Spleen (tissue), 11 donors: ENCODE results near the gene UMPS. TPM values are rescaled to one million over a fixed set of nuclear protein-coding genes. Genes with fewer than 3 reads are reported as not detected.
"Not testable (repeated sequence)": the region's sequence is repeated elsewhere in the genome, so short reads cannot be mapped to it uniquely, and the experiment has no call there.

Experiments used
- DNase-seq: peaks from one replicate; pipeline ENCODE4 v3.0.0-alpha.2; 2020
- H3K27ac ChIP-seq, 8 donors: fragments of 200-600 bp; sonication (generic) in 7 of 8; 1 replicate in 4 of 8; 2 replicates in 4 of 8; pipeline versions ENCODE4 v1.5.0 to v1.8.0; 2016 to 2021; ENCODE audit warnings: inconsistent platforms in 4 of 8, mild to moderate bottlenecking in 4 of 8, moderate library complexity in 1 of 8
- H3K27me3 ChIP-seq, 7 donors: fragments of 200-600 bp; sonication (generic) in 6 of 7; replicated peaks in 1 of 7; 1 replicate in 4 of 7; 2 replicates in 3 of 7; pipeline versions ENCODE4 v1.5.0 to v1.8.0; 2016 to 2021; ENCODE audit warnings: inconsistent platforms in 3 of 7, mild to moderate bottlenecking in 1 of 7
- H3K36me3 ChIP-seq, 6 donors: fragments of 200-600 bp; sonication (generic) in 5 of 6; 1 replicate in 4 of 6; 2 replicates in 2 of 6; pipeline versions ENCODE4 v1.5.0 to v1.8.0; 2016 to 2021; ENCODE audit warnings: inconsistent platforms in 2 of 6
- H3K4me1 ChIP-seq, 6 donors: fragments of 200-600 bp; sonication (generic) in 5 of 6; 1 replicate in 3 of 6; 2 replicates in 3 of 6; pipeline versions ENCODE4 v1.5.0 to v1.8.0; 2016 to 2021; ENCODE audit warnings: inconsistent platforms in 3 of 6
- H3K4me3 ChIP-seq, 8 donors: fragments of 200-600 bp; sonication (generic) in 7 of 8; 1 replicate in 4 of 8; 2 replicates in 4 of 8; pipeline versions ENCODE4 v1.5.0 to v1.8.0; 2016 to 2021; ENCODE audit warnings: inconsistent platforms in 4 of 8, mild to moderate bottlenecking in 4 of 8, moderate library complexity in 2 of 8
- H3K9me3 ChIP-seq, 8 donors: fragments of 200-600 bp; sonication (generic) in 7 of 8; 1 replicate in 4 of 8; 2 replicates in 4 of 8; pipeline versions ENCODE4 v1.5.0 to v1.8.0; 2016 to 2021; ENCODE audit warnings: inconsistent platforms in 4 of 8
- POLR2A ChIP-seq, 3 donors: fragments of 450-650 bp; IDR thresholded peaks; one replicate each; pipeline ENCODE4 v1.5.1; 2017; ENCODE audit warnings: antibody characterized with exemption in 3 of 3, mild to moderate bottlenecking in 1 of 3
- POLR2AphosphoS5 ChIP-seq, 3 donors: sonication (generic); formaldehyde crosslinking; IDR thresholded peaks; one replicate each; pipeline ENCODE4 v1.5.1; 2017; ENCODE audit warnings: antibody characterized with exemption in 3 of 3
- WGBS, 5 donors: extraction: QIAGEN DNeasy Blood & Tissue Kit in 3 of 5; methylation state at CpG; one replicate each; pipeline versions ENCODE4 v1.1.5 to v1.1.7; 2013 to 2018; 5-methylcytosine and 5-hydroxymethylcytosine counted together
- intact Hi-C: fragments of 100-400 bp; cut with DNase I; formaldehyde crosslinking; loops from one replicate; pipeline ENCODE4 v1.15.0; 2023; ENCODE audit warnings: low total_unique reads
- polyA plus RNA-seq, 3 donors: library from polyadenylated mRNA; stranded (reverse); fragments of 200-250 nt; gene quantifications; one replicate each; pipeline ENCODE4 v1.2.1, GENCODE V29; 2013
- total RNA-seq, 7 donors: library from RNA; depleted of rRNA in 3 of 7; stranded (reverse); fragments of >200 nt in 3 of 7; fragmentation: NEBNext Ultra II Directional in 4 of 7; extraction: Animal tissue kit (Norgen Biotek cat#: 25700) in 4 of 7; gene quantifications; one replicate each; pipeline versions ENCODE4 v1.1.0 to v1.2.1, GENCODE V29; 2016 to 2021
- TF ChIP-seq, protein P1 (sequence below), 11 experiments: fragments of 200-600 bp in 7 of 11; fragments of 450-650 bp in 4 of 11; sonication (generic) in 4 of 11; IDR thresholded peaks in 8 of 11; conservative IDR thresholded peaks in 3 of 11; 1 replicate in 7 of 11; 2 replicates in 4 of 11; pipeline versions ENCODE4 v1.4.0 to v1.8.0; 2016 to 2021; ENCODE audit warnings: antibody characterized with exemption in 11 of 11, inconsistent platforms in 4 of 11, mild to moderate bottlenecking in 1 of 11
- donor health status: healthy with polysubstance abuse.
- donor health status: DM: no; HTN: no; CAD: no; lungs with moderate emphysema.
- donor health status: DM: no; HTN: no; CAD: no.
- donor health status: Bipolar disorder and iron deficiency.
- donor health status: healthy.
- donor health status: DM: no; HTN: no; CAD: no.
- donor health status: DM: yes; HTN: yes; CAD: no.

UMPS gene
- total and polyA plus RNA-seq, 10 donors = 11.2 to 41.8 (median 26.4) TPM

- Histone ChIP-seq H3K4me3 (no peak overlapping the region), H3K4me1 (peaks cover 0 to under 1% (median 0%) of the 10 kb centered on the region in 6 donors), H3K9me3 (no peaks in the 10 kb centered on the region), H3K27me3 (peaks cover 0 to 34% (median 0%) of the 10 kb centered on the region in 7 donors), H3K36me3 (no peaks in the 10 kb centered on the region), H3K27ac (no peak overlapping the region)
- 69 to 79% (median 71%) methylated on average over 1 of the region's 1 CpG for WGBS, 5 donors
- TF ChIP-seq POLR2A (IDR thresholded peaks at IDR 0.05) = no peak
- TF ChIP-seq, protein P1, sequence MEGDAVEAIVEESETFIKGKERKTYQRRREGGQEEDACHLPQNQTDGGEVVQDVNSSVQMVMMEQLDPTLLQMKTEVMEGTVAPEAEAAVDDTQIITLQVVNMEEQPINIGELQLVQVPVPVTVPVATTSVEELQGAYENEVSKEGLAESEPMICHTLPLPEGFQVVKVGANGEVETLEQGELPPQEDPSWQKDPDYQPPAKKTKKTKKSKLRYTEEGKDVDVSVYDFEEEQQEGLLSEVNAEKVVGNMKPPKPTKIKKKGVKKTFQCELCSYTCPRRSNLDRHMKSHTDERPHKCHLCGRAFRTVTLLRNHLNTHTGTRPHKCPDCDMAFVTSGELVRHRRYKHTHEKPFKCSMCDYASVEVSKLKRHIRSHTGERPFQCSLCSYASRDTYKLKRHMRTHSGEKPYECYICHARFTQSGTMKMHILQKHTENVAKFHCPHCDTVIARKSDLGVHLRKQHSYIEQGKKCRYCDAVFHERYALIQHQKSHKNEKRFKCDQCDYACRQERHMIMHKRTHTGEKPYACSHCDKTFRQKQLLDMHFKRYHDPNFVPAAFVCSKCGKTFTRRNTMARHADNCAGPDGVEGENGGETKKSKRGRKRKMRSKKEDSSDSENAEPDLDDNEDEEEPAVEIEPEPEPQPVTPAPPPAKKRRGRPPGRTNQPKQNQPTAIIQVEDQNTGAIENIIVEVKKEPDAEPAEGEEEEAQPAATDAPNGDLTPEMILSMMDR (IDR thresholded peaks at IDR 0.05 in 8 of 11, conservative IDR thresholded peaks at IDR 0.05 in 3 of 11) = no peak
- TF ChIP-seq POLR2AphosphoS5 (IDR thresholded peaks at IDR 0.05) = no peak
- no peak for DNase-seq
- intact Hi-C loops = no loop called here
Observed at GRCh38 chr3:124705552-124705951, 24.7 kb upstream of the UMPS start.

DNA sequence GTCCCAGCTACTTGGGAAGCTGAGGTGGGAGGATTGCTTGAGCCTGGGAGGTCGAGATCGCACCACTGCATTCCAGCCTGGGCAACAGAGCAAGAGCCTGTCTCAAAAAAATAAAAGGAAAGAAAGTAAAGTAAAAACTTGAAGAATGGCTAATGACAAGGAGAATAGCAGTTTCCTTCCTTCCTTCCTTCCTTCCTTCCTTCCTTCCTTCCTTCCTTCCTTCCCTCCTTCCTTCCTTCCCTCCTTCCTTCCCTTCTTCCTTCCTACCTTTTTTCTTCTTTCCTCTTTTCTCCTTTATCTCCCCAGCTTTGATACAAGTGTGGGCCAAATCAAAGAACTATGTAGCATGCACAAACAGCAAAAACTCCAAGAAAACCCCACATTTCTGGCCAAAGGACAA is 23.0 kb upstream of the UMPS start:
- H3K36me3 ChIP-seq, H3K4me1 ChIP-seq, H3K9me3 ChIP-seq, H3K27ac ChIP-seq, intact Hi-C loops, DNase-seq, H3K4me3 ChIP-seq: not testable (repeated sequence)
- 81 to 98% (median 90%) methylated on average over 2 of the region's 2 CpGs for WGBS, 5 donors
- peaks cover 0 to 34% (median 0%) of the 10 kb centered on the region in 7 donors for H3K27me3 ChIP-seq

DNA sequence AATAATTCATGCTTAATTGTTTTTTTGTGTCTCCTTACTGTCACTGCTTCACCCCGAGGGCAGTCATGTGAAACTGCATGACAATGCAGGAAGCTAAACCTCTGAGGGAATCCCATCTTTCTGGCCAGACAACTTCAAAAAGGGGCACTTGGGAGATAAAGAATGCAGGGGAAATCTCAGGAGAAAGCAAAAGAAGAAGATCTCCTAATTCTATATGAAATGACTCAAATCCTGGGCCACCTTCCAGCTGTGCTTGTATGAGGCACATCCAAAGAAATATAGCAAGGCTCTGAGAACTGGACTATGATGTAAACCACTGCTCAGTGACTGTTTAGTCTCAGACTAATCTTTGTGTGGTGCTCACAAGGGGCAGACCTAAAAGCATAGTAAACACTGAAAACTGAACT is 22.6 kb upstream of the UMPS start:
- H3K36me3 ChIP-seq = no peaks in the 10 kb centered on the region
- 52 to 60% (median 56%) methylated on average over 1 of the region's 1 CpG for WGBS, 5 donors
- H3K27ac ChIP-seq = no peak overlapping the region
- TF ChIP-seq, protein P1 (IDR thresholded peaks at IDR 0.05 in 8 of 11, conservative IDR thresholded peaks at IDR 0.05 in 3 of 11) = no peak
- TF ChIP-seq POLR2A (IDR thresholded peaks at IDR 0.05) (no peak), POLR2AphosphoS5 (IDR thresholded peaks at IDR 0.05) (no peak)
- peaks cover 0 to 34% (median 0%) of the 10 kb centered on the region in 7 donors for H3K27me3 ChIP-seq
- H3K9me3 ChIP-seq = no peaks in the 10 kb centered on the region
- intact Hi-C loops = no loop called here
- DNase-seq = no peak
- no peaks in the 10 kb centered on the region for H3K4me1 ChIP-seq
- H3K4me3 ChIP-seq = no peak overlapping the region

DNA sequence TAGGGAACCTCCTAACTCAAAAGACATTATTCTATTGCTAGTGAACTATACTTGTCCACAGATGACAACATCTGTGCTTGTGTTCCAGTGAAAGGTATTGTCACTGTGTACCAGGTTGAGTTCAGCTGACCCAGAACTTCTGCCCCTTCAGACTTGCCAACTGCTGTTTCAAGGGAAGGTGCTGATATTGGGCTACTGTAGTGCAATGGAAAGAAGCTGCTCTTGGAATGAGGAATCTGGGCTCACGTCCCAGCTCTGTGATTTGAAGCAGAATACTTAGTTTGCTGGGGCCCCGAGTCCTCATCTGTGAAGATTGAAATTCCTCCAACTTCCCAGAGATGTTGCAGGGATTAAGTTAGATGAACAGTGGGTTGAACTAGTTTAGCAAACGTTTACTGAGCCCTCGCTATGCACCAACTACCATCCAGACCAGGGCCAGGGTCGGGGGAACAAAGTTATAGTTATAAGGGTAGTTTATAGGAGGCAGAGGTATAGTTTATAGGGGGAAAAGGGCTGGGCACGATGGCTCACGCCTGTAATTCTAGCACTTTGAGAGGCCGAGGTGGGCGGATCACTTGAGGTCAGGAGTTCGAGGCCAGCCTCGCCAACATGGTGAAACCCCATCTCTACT is 15.9 kb upstream of the UMPS start:
- H3K27me3 ChIP-seq = peaks cover 0 to 21% (median 0%) of the 10 kb centered on the region in 7 donors
- intact Hi-C loops = no loop called here
- DNase-seq = no peak
- peaks cover 0 to 44% (median 3%) of the 10 kb centered on the region in 6 donors for H3K36me3 ChIP-seq
- no peak overlapping the region for H3K27ac ChIP-seq
- H3K4me1 ChIP-seq = no peaks in the 10 kb centered on the region
- H3K4me3 ChIP-seq = no peak overlapping the region
- WGBS, 5 donors = 73 to 90% (median 78%) methylated on average over 11 of the region's 11 CpGs
- no peaks in the 10 kb centered on the region for H3K9me3 ChIP-seq
- TF ChIP-seq POLR2A (IDR thresholded peaks at IDR 0.05) = no peak
- no peak for TF ChIP-seq POLR2AphosphoS5 (IDR thresholded peaks at IDR 0.05)
- TF ChIP-seq, protein P1 (IDR thresholded peaks at IDR 0.05 in 8 of 11, conservative IDR thresholded peaks at IDR 0.05 in 3 of 11) = no peak
